ENCODE measurements around the gene PMPCA. TPM values are rescaled to one million over a fixed set of nuclear protein-coding genes. Genes with fewer than 3 reads are reported as not detected.

The PMPCA gene
- total RNA-seq, 4 donors from 2014 or later, result 36.4 to 59.3 (median 39.8) TPM

DNA sequence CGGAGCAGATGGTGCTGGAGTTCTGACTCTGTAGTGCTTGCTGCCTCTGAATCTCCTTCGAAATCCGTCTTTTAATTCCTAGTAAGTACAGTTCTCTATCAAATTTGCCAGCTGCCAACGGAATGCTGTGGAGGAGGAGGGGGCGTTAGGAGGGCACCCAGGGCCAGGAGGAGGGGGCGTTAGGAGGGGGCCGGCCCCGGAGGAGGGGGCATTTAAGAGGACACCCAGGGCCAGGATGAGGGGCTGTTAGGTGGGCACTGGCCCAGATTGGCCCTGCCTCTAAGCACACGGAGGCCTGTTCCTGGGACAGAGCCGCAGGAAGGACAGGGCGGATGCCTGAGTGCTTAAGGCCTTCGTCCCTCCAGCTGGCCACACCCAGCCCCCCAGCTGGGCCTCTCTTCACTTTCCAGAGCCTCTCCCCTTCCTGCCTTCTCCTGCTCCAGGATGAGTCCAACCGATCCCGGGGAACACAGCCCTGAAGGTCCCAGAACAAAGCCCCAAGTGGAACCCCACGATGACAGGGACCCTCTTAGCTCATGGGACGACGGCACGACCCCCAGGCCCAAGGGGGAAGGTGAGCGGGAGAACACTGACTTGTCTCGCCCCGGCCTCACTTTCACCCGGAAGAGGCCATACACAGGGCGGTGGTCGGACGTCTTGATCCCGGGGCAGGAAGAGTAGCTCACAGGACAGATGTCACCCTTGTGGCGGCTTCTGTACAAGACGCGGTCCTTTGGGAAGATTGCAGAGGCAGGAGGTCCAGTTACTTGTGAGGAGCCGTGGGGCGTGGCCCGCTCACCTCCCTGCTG, 19.4 kb downstream of the PMPCA start:
- ATAC-seq, result no peak
- WGBS, 2 donors (ENCODE audit: low coverage in 1 of 2), result 60 to 70% methylated on average over 1 to 6 of the region's 32 CpGs
- no peak for TF ChIP-seq POLR2A (IDR thresholded peaks at IDR 0.05)
- TF ChIP-seq POLR2AphosphoS5 (IDR thresholded peaks at IDR 0.05), result no peak
- TF ChIP-seq EP300 (IDR thresholded peaks at IDR 0.05), result no peak
- no peak for TF ChIP-seq CTCF (IDR thresholded peaks at IDR 0.05)
- Histone ChIP-seq H3K27me3 (no peaks in the 10 kb centered on the region), H3K36me3 (peaks cover 0 to 77% of the 10 kb centered on the region in 2 donors), H3K9me3 (no peaks in the 10 kb centered on the region), H3K4me1 (peaks cover 0 to 8% (median 0%) of the 10 kb centered on the region in 3 donors), H3K4me3 (no peak overlapping the region), H3K27ac (no peak overlapping the region)

DNA sequence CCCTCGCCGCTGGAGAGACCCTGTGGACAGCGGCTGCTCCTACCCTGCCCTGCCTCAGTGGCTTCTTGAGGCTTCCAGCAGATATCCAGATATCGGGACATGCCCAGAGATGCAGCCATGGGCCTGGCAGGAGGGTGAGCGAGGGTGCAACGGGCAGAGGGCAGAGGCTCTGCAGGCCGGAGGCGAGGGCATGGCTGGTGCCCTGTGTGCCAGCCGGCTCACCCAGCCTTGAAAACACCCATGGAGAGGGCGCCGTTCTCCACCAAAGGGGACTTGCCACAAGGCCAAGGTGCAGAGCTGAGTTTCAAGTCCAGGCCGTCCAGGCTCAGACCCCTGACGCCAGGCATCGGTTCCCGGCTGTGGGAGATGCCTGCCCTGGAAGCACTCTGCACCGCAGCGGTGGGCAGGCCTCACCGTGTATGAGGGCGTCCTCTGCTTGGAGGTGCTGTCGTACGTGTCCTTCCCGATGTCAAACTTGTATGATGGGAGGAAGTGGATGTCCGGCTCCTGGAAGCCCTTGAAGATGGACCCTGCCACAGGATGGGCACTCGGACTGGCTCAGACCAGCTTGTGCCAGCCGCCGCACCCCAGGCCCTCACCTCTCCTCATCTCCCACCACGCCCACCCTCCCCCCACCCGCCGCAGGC, 20.3 kb downstream of the PMPCA start:
- ATAC-seq, result no peak

DNA sequence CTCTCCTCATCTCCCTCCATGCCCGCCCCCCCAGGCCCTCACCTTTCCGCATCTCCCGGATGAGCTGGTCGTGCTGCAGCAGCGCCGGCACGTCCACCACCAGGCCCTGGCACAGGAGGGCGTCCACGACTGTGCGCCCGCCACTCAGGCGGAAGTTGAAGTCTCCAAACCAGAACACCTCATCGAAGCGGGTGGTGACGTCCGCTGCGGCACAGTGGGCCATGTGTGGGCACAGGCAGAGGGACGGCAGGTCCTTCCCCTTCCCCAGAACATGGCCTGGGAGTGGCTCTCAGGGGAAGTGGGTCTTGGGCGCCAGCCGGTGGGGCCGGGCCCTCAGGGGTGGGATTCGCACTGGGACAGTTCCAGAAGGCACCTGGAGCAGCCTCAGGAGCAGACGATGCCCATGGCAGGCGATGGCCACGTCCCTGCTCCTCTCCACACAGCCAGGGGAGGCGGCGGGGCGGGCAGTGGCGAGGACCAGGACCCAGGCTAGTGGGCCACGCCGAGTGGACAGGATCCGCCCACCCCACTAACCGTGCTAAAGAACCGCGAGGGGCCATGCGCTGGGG, 21.4 kb downstream of the PMPCA start:
- Histone ChIP-seq H3K27ac (no peak overlapping the region), H3K4me1 (peaks cover 0 to 27% (median 4%) of the 10 kb centered on the region in 3 donors), H3K36me3 (peaks cover 0 to 79% of the 10 kb centered on the region in 2 donors), H3K27me3 (no peaks in the 10 kb centered on the region), H3K9me3 (no peaks in the 10 kb centered on the region), H3K4me3 (no peak overlapping the region)
- ATAC-seq, result no peak
- no peak for TF ChIP-seq EP300 (IDR thresholded peaks at IDR 0.05)
- TF ChIP-seq POLR2A (IDR thresholded peaks at IDR 0.05), result no peak
- no peak for TF ChIP-seq POLR2AphosphoS5 (IDR thresholded peaks at IDR 0.05)
- TF ChIP-seq CTCF (IDR thresholded peaks at IDR 0.05), result no peak
- WGBS, 2 donors (ENCODE audit: low coverage in 1 of 2), result 83% methylated on average over 1 of the region's 36 CpGs; no CpG with 5 or more reads in 1 of the 2 donors

More for the DNA sequence above, 20.3 kb downstream of the PMPCA start:
- Histone ChIP-seq H3K4me1 (peaks cover 0 to 16% (median 0%) of the 10 kb centered on the region in 3 donors), H3K9me3 (no peaks in the 10 kb centered on the region), H3K4me3 (no peak overlapping the region), H3K27ac (no peak overlapping the region), H3K36me3 (peaks cover 0 to 78% of the 10 kb centered on the region in 2 donors), H3K27me3 (no peaks in the 10 kb centered on the region)
- TF ChIP-seq POLR2A (IDR thresholded peaks at IDR 0.05) (no peak), CTCF (IDR thresholded peaks at IDR 0.05) (no peak), POLR2AphosphoS5 (IDR thresholded peaks at IDR 0.05) (no peak), EP300 (IDR thresholded peaks at IDR 0.05) (no peak)
- 93% methylated on average over 3 of the region's 29 CpGs; no CpG with 5 or more reads in 1 of the 2 donors for WGBS, 2 donors (ENCODE audit: low coverage in 1 of 2)

- Histone ChIP-seq H3K27me3 (no peaks in the 10 kb centered on the region), H3K4me3 (no peak overlapping the region), H3K36me3 (peaks cover 0 to 74% of the 10 kb centered on the region in 2 donors), H3K27ac (no peak overlapping the region), H3K4me1 (peaks cover 0 to 35% (median 12%) of the 10 kb centered on the region in 3 donors), H3K9me3 (no peaks in the 10 kb centered on the region)
- ATAC-seq, result no peak
- TF ChIP-seq EP300 (IDR thresholded peaks at IDR 0.05) (no peak), POLR2A (IDR thresholded peaks at IDR 0.05) (no peak), CTCF (IDR thresholded peaks at IDR 0.05) (no peak), POLR2AphosphoS5 (IDR thresholded peaks at IDR 0.05) (no peak)
- 83 to 100% methylated on average over 1 to 2 of the region's 26 CpGs for WGBS, 2 donors (ENCODE audit: low coverage in 1 of 2)
Measured at GRCh38 chr9:136432591-136432990, 22.1 kb downstream of the PMPCA start.

All from gastroesophageal sphincter (tissue), 4 donors.